BE2C (cell line): ENCODE data around the gene PLVAP.
"Not testable (repeated sequence)": the region's sequence is repeated elsewhere in the genome, so short reads cannot be mapped to it uniquely, and the experiment has no call there.

Experiments
- DNase-seq: peaks from one replicate; pipeline ENCODE4 v3.0.0-alpha.2; 2020
- H3K27me3 ChIP-seq: fragments of 250-450 bp; sonication (Bioruptor Pico); 2 replicates; pipeline ENCODE4 v1.5.1; 2020; ENCODE audit warnings: mild to moderate bottlenecking
- H3K36me3 ChIP-seq: fragments of 250-450 bp; sonication (Bioruptor Pico); 2 replicates; pipeline ENCODE4 v1.5.1; 2020; ENCODE audit warnings: mild to moderate bottlenecking
- H3K4me1 ChIP-seq: fragments of 250-450 bp; sonication (Bioruptor Pico); 2 replicates; pipeline ENCODE4 v1.5.1; 2020
- H3K4me3 ChIP-seq: 2 replicates; pipeline ENCODE4 v1.5.1; 2011; ENCODE audit warnings: low read depth, low read length
- H3K9me3 ChIP-seq: fragments of 250-450 bp; sonication (Bioruptor Pico); 2 replicates; pipeline ENCODE4 v1.5.1; 2020
- CTCF ChIP-seq: IDR thresholded peaks from 2 replicates; pipeline ENCODE4 v1.5.1; 2012; ENCODE audit warnings: mild to moderate bottlenecking, low read depth, low read length

The PLVAP gene

GRCh38 chr19:17378271-17378670 lies 1.1 kb upstream of the PLVAP start:
- Histone ChIP-seq H3K4me3 (no peak overlapping the region), H3K36me3 (no peaks in the 10 kb centered on the region), H3K27me3 (no peaks in the 10 kb centered on the region), H3K4me1 (no peaks in the 10 kb centered on the region), H3K9me3 (no peaks in the 10 kb centered on the region)
- TF ChIP-seq CTCF = no peak
- DNase-seq = no peak

- Histone ChIP-seq H3K27me3 (no peaks in the 10 kb centered on the region), H3K4me1 (no peaks in the 10 kb centered on the region), H3K9me3 (no peaks in the 10 kb centered on the region), H3K36me3 (no peaks in the 10 kb centered on the region), H3K4me3 (no peak overlapping the region)
- no peak for TF ChIP-seq CTCF
- no peak for DNase-seq
Measured at GRCh38 chr19:17370026-17370587, 7.0 kb downstream of the PLVAP start.

GRCh38 chr19:17365361-17365760 lies 11.8 kb downstream of the PLVAP start:
- H3K36me3 ChIP-seq = no peaks in the 10 kb centered on the region
- no peak for TF ChIP-seq CTCF
- no peaks in the 10 kb centered on the region for H3K27me3 ChIP-seq
- no peaks in the 10 kb centered on the region for H3K4me1 ChIP-seq
- H3K4me3 ChIP-seq = no peak overlapping the region
- no peak for DNase-seq
- H3K9me3 ChIP-seq = no peaks in the 10 kb centered on the region

GRCh38 chr19:17363852-17364605 lies 13.1 kb downstream of the PLVAP start:
- H3K27me3 ChIP-seq, H3K4me1 ChIP-seq, H3K9me3 ChIP-seq, DNase-seq, H3K36me3 ChIP-seq, H3K4me3 ChIP-seq: not testable (repeated sequence)

GRCh38 chr19:17359905-17360800 lies 17.0 kb downstream of the PLVAP start:
- H3K27me3 ChIP-seq = no peaks in the 10 kb centered on the region
- H3K9me3 ChIP-seq = no peaks in the 10 kb centered on the region
- H3K4me1 ChIP-seq = no peaks in the 10 kb centered on the region
- no peaks in the 10 kb centered on the region for H3K36me3 ChIP-seq
- H3K4me3 ChIP-seq = no peak overlapping the region
- no peak for DNase-seq
- TF ChIP-seq CTCF = no peak

- Histone ChIP-seq H3K36me3 (no peaks in the 10 kb centered on the region), H3K4me1 (no peaks in the 10 kb centered on the region), H3K9me3 (no peaks in the 10 kb centered on the region), H3K27me3 (no peaks in the 10 kb centered on the region), H3K4me3 (no peak overlapping the region)
- no peak for DNase-seq
- no peak for TF ChIP-seq CTCF
Measured at GRCh38 chr19:17358395-17358794, 18.7 kb downstream of the PLVAP start.
